RPMI7951 (cell line): ENCODE measurements around the gene DUSP15. TPM values are rescaled to one million over a fixed set of nuclear protein-coding genes. Genes with fewer than 3 reads are reported as not detected.

Source experiments
- DNase-seq: peaks from one replicate; pipeline ENCODE4 v3.0.0-alpha.2; 2012; ENCODE audit warnings: low read depth
- total RNA-seq: library from RNA; depleted of rRNA; stranded (reverse); fragments of >200 nt; shearing (Covaris generic); gene quantifications from 2 replicates; pipeline ENCODE4 v1.2.3, GENCODE V29; 2014

DUSP15 gene
- total RNA-seq, 1 experiment from 2014 or later = not detected

GRCh38 chr20:31894980-31895675, 24.8 kb upstream of the DUSP15 start:
- DNase-seq = peak; percentile 67

- DNase-seq = no peak
These were observed 20.3 kb upstream of the DUSP15 start for GRCh38 chr20:31890646-31891045.

- no peak for DNase-seq
These were observed 13.5 kb upstream of the DUSP15 start for GRCh38 chr20:31883829-31884228.

GRCh38 chr20:31881945-31882344, 11.6 kb upstream of the DUSP15 start:
- DNase-seq = no peak

- peak; percentile 98 for DNase-seq
These were observed 9.0 kb upstream of the DUSP15 start for GRCh38 chr20:31879143-31879987.

- DNase-seq = no peak
These were observed 7.4 kb upstream of the DUSP15 start for GRCh38 chr20:31877684-31878083.

- no peak for DNase-seq
These were observed 5.3 kb upstream of the DUSP15 start for GRCh38 chr20:31875671-31876070.

GRCh38 chr20:31872406-31872805, 2.1 kb upstream of the DUSP15 start:
- DNase-seq = no peak

- DNase-seq = no peak
These were observed 1.3 kb upstream of the DUSP15 start for GRCh38 chr20:31871618-31871954.

- DNase-seq = no peak
These were observed 645 bp upstream of the DUSP15 start for GRCh38 chr20:31870726-31871617.

GRCh38 chr20:31869673-31869941, 720 bp downstream of the DUSP15 start:
- no peak for DNase-seq

- no peak for DNase-seq
These were observed 1.3 kb downstream of the DUSP15 start for GRCh38 chr20:31868853-31869672.

- DNase-seq = no peak
These were observed 4.1 kb downstream of the DUSP15 start for GRCh38 chr20:31866221-31866620.

GRCh38 chr20:31864521-31865400, 5.6 kb downstream of the DUSP15 start:
- DNase-seq = no peak

- no peak for DNase-seq
These were observed 6.8 kb downstream of the DUSP15 start for GRCh38 chr20:31863296-31864085.

GRCh38 chr20:31862506-31862905, 7.8 kb downstream of the DUSP15 start:
- DNase-seq = no peak

GRCh38 chr20:31862157-31862470, 8.2 kb downstream of the DUSP15 start:
- DNase-seq = no peak

GRCh38 chr20:31861385-31862156, 8.8 kb downstream of the DUSP15 start:
- peak; percentile 44 for DNase-seq

GRCh38 chr20:31861135-31861384, 9.3 kb downstream of the DUSP15 start:
- DNase-seq = no peak
